Neural progenitor cell (in vitro differentiated cells): Measurements from ENCODE around the gene UBC. TPM values are rescaled to one million over a fixed set of nuclear protein-coding genes. Genes with fewer than 3 reads are reported as not detected.
A peak's percentile ranks its signal among the peaks of the same experiment; 100 is the strongest.

Source experiments
- DNase-seq: peaks from one replicate; pipeline ENCODE4 v3.0.0-alpha.2; 2016; ENCODE audit warnings: low spot score
- H2AFZ ChIP-seq: fragments of 200-600 bp; sonication (generic); replicated peaks from 2 replicates; pipeline ENCODE4 v1.6.1; 2016; ENCODE audit warnings: antibody characterized with exemption
- H3F3A ChIP-seq: fragments of 200-600 bp; sonication (generic); 2 replicates; pipeline ENCODE4 v1.6.1; 2016; ENCODE audit warnings: antibody characterized with exemption, low read depth
- H3K27ac ChIP-seq: fragments of 200-600 bp; sonication (generic); 2 replicates; pipeline ENCODE4 v1.5.1; 2016; ENCODE audit warnings: mild to moderate bottlenecking
- H3K27me3 ChIP-seq: fragments of 200-600 bp; sonication (generic); 2 replicates; pipeline ENCODE4 v1.6.1; 2016; ENCODE audit warnings: mild to moderate bottlenecking, moderate library complexity
- H3K36me3 ChIP-seq: fragments of 200-600 bp; sonication (generic); 2 replicates; pipeline ENCODE4 v1.5.1; 2016
- H3K4me1 ChIP-seq: fragments of 200-600 bp; sonication (generic); 2 replicates; pipeline ENCODE4 v1.6.1; 2016; ENCODE audit warnings: mixed run types
- H3K4me2 ChIP-seq: fragments of 200-600 bp; sonication (generic); 2 replicates; pipeline ENCODE4 v1.6.1; 2016
- H3K4me3 ChIP-seq: fragments of 200-600 bp; sonication (generic); 2 replicates; pipeline ENCODE4 v1.5.1; 2016
- H3K79me2 ChIP-seq: fragments of 200-600 bp; sonication (generic); 2 replicates; pipeline ENCODE4 v1.6.1; 2016; ENCODE audit warnings: low read depth
- H3K9ac ChIP-seq: fragments of 200-600 bp; sonication (generic); 2 replicates; pipeline ENCODE4 v1.6.1; 2016
- H3K9me3 ChIP-seq: fragments of 200-600 bp; sonication (generic); 2 replicates; pipeline ENCODE4 v1.5.1; 2016; ENCODE audit warnings: low read depth
- H4K20me1 ChIP-seq: fragments of 200-600 bp; sonication (generic); 2 replicates; pipeline ENCODE4 v1.6.1; 2016; ENCODE audit warnings: low read depth
- H3K27ac Mint-ChIP-seq: 3 replicates; pipeline ENCODE4 v1.8.0; 2021; ENCODE audit warnings: mixed read lengths
- H3K27me3 Mint-ChIP-seq: 2 replicates; pipeline ENCODE4 v1.8.0; 2022; ENCODE audit warnings: low read depth, mild to moderate bottlenecking, inconsistent platforms, moderate library complexity, mixed read lengths; ENCODE audit not compliant: insufficient read depth
- H3K36me3 Mint-ChIP-seq: 3 replicates; pipeline ENCODE4 v1.8.0; 2021; ENCODE audit warnings: mixed read lengths
- H3K4me1 Mint-ChIP-seq: 3 replicates; pipeline ENCODE4 v1.8.0; 2021; ENCODE audit warnings: mixed read lengths
- H3K4me3 Mint-ChIP-seq: 3 replicates; pipeline ENCODE4 v1.8.0; 2021; ENCODE audit warnings: mild to moderate bottlenecking, moderate library complexity, mixed read lengths
- H3K9me3 Mint-ChIP-seq: 3 replicates; pipeline ENCODE4 v1.8.0; 2020; ENCODE audit warnings: mixed read lengths
- EZH2 ChIP-seq: fragments of 200-600 bp; sonication (generic); IDR thresholded peaks from 2 replicates; pipeline ENCODE4 v1.6.1; 2017; ENCODE audit warnings: antibody characterized with exemption, mild to moderate bottlenecking, moderate library complexity
- EZH2phosphoT487 ChIP-seq: fragments of 200-600 bp; sonication (generic); IDR thresholded peaks from 2 replicates; pipeline ENCODE4 v1.6.1; 2017; ENCODE audit warnings: antibody characterized with exemption
- total RNA-seq: library from RNA; depleted of rRNA; stranded (reverse); fragments of >200 nt; gene quantifications from 2 replicates; pipeline ENCODE4 v1.2.3, GENCODE V29; 2015; ENCODE audit warnings: low replicate concordance
- TF ChIP-seq, protein P1 (sequence below): fragments of 200-600 bp; sonication (generic); IDR thresholded peaks from 2 replicates; pipeline ENCODE4 v1.5.1; 2017; ENCODE audit warnings: antibody characterized with exemption, mild to moderate bottlenecking

The UBC gene
- total RNA-seq, 1 donor from 2014 or later, result 857 TPM

DNA sequence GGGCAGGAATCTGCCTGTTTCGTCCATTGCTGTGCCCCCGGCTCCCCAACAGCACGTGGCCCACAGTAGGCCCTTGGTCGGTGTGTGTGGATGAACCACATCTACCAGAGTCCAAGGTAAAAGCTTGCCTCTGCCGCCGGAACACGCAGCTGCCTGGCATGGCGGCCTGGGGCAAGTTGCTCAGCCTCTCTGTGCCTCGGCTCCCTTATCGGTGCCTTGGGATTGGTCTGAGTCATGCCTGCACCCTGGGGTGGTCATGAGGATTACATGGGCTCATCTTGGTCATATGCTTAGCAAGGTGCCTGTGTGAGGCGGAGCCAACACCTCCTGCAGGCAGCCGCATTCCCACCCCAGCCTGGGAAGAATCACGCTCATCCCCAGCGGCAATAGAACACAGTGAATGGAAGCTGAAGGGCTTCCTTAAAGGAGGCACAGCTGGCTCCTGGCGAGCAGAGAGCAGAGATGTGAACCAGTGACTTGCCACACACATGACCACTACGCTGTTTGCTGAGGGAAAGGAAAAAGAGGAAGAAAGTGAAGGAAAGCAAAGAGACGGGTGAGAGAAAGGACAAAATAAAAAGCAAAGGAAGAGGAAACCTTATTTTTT is 45.3 kb downstream of the UBC start:
- peak overlapping the region; percentile 64 for H3K27ac Mint-ChIP-seq
- Histone ChIP-seq H3K36me3 (no peaks in the 10 kb centered on the region), H3K27ac (no peak overlapping the region), H3K4me1 (peaks cover 21% of the 10 kb centered on the region), H3K79me2 (no peaks in the 10 kb centered on the region), H4K20me1 (no peaks in the 10 kb centered on the region), H3K4me2 (peak overlapping the region; percentile 50), H3K4me3 (no peak overlapping the region), H2AFZ (no peak overlapping the region), H3K9me3 (no peaks in the 10 kb centered on the region), H3F3A (peaks cover 8% of the 10 kb centered on the region), H3K9ac (no peak overlapping the region), H3K27me3 (no peaks in the 10 kb centered on the region)
- peaks cover 4% of the 10 kb centered on the region for H3K9me3 Mint-ChIP-seq
- peaks cover 22% of the 10 kb centered on the region for H3K4me1 Mint-ChIP-seq
- H3K4me3 Mint-ChIP-seq, result peak overlapping the region; percentile 1
- DNase-seq, result peak; percentile 54
- TF ChIP-seq EZH2phosphoT487 (no peak), EZH2 (no peak)
- TF ChIP-seq, protein P1, sequence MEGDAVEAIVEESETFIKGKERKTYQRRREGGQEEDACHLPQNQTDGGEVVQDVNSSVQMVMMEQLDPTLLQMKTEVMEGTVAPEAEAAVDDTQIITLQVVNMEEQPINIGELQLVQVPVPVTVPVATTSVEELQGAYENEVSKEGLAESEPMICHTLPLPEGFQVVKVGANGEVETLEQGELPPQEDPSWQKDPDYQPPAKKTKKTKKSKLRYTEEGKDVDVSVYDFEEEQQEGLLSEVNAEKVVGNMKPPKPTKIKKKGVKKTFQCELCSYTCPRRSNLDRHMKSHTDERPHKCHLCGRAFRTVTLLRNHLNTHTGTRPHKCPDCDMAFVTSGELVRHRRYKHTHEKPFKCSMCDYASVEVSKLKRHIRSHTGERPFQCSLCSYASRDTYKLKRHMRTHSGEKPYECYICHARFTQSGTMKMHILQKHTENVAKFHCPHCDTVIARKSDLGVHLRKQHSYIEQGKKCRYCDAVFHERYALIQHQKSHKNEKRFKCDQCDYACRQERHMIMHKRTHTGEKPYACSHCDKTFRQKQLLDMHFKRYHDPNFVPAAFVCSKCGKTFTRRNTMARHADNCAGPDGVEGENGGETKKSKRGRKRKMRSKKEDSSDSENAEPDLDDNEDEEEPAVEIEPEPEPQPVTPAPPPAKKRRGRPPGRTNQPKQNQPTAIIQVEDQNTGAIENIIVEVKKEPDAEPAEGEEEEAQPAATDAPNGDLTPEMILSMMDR, result no peak
- H3K36me3 Mint-ChIP-seq, result no peaks in the 10 kb centered on the region
- peaks cover 7% of the 10 kb centered on the region for H3K27me3 Mint-ChIP-seq

DNA sequence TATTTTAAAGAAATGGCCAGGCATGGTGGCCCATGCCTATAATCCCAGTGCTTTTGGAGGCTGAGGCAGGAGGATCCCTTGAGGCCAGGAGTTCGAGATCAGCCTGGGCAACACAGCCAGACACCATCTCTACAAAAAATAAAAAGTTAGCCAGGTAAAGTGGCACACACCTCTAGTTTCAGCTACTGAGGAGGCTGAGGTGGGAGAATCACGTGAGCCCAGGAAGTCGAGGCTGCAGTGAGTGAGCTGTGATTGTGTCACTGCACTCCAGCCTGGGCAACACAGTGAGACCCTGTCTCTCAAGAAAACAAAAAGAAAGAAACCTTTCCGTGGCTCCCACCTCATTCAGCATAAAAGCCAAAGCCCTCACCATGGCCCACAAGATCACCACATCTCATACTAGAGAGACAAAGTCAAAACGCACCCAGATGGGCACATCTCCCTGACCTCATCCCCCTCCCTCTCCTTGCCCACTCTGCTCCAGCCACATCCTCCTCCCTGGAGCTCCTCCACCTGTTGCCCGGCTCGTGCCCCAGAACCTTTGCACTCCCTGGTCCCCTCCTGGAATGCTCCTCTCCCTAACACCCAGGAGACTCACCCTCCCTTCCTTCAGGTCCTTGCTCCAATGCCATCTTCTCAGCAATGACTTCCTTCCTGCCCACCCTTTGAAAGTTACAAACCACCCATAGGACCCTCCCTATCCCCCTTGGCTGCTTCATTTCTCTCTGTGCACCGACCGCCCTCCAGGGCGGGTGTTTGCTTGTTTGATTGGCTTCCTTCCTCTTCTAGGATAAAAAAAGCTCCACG is 46.0 kb downstream of the UBC start:
- H2AFZ ChIP-seq, result no peak overlapping the region

DNA sequence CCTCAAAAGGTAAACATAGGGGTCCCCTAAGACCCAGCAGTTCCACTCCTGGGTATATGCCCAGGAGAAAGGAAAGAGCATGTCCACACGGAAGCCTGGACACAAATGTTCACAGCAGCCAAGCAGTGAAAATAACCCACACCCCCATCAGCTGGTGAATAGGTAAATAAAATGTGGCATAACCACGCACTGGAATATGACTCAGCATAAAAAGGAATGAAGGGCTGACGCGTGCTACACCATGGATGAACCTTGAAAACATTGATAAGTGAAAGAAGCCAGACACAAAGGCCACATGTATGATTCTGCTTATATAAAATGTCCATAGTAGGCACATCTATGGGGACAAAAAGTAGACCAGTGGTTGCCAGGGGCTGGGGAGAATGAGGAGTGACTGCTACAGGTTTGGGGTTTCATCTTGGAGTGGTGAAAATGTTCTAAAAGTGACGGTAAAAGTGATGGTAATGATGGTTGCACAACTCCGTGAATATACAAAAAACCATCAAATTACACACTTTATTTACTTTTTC is 47.0 kb downstream of the UBC start:
- Mint-ChIP-seq H3K36me3 (no peaks in the 10 kb centered on the region), H3K4me3 (no peak overlapping the region), H3K27ac (no peak overlapping the region), H3K9me3 (peaks cover 6% of the 10 kb centered on the region), H3K27me3 (peaks cover 7% of the 10 kb centered on the region), H3K4me1 (peaks cover 27% of the 10 kb centered on the region)
- Histone ChIP-seq H2AFZ (no peak overlapping the region), H3K27ac (no peak overlapping the region), H3K79me2 (no peaks in the 10 kb centered on the region), H3K9ac (no peak overlapping the region), H3K4me1 (peaks cover 26% of the 10 kb centered on the region), H4K20me1 (no peaks in the 10 kb centered on the region), H3K4me3 (no peak overlapping the region), H3K27me3 (peaks cover 12% of the 10 kb centered on the region), H3K36me3 (no peaks in the 10 kb centered on the region), H3K9me3 (no peaks in the 10 kb centered on the region), H3K4me2 (no peak overlapping the region), H3F3A (peaks cover 19% of the 10 kb centered on the region)
- no peak for DNase-seq
- TF ChIP-seq, protein P1, result no peak
- TF ChIP-seq EZH2phosphoT487 (no peak), EZH2 (no peak)

More for the DNA sequence above, 46.0 kb downstream of the UBC start:
- H3K36me3 ChIP-seq, result no peaks in the 10 kb centered on the region
- H3K9ac ChIP-seq, result no peak overlapping the region
- Mint-ChIP-seq H3K4me1 (peaks cover 22% of the 10 kb centered on the region), H3K36me3 (no peaks in the 10 kb centered on the region), H3K4me3 (no peak overlapping the region), H3K9me3 (peaks cover 6% of the 10 kb centered on the region), H3K27me3 (peaks cover 7% of the 10 kb centered on the region), H3K27ac (peak overlapping the region; percentile 39)
- TF ChIP-seq, protein P1, result no peak
- TF ChIP-seq EZH2phosphoT487 (no peak), EZH2 (no peak)
- no peaks in the 10 kb centered on the region for H3K9me3 ChIP-seq
- H3K4me2 ChIP-seq, result no peak overlapping the region
- H3K27me3 ChIP-seq, result peaks cover 3% of the 10 kb centered on the region
- H3K4me1 ChIP-seq, result peaks cover 21% of the 10 kb centered on the region
- H3K4me3 ChIP-seq, result no peak overlapping the region
- no peaks in the 10 kb centered on the region for H3K79me2 ChIP-seq
- no peak overlapping the region for H3K27ac ChIP-seq
- no peaks in the 10 kb centered on the region for H4K20me1 ChIP-seq
- peaks cover 9% of the 10 kb centered on the region for H3F3A ChIP-seq
- no peak for DNase-seq
